Renal cortex interstitium (tissue), 11 donors: ENCODE measurements around the gene NOP16. TPM values are rescaled to one million over a fixed set of nuclear protein-coding genes. Genes with fewer than 3 reads are reported as not detected.
A peak's percentile ranks its signal among the peaks of the same experiment; 100 is the strongest.

Experiments used
- DNase-seq, 11 donors: peaks; one replicate each; pipeline ENCODE4 v3.0.0-alpha.2; 2013; ENCODE audit warnings: low read depth in 9 of 11, low spot score in 4 of 11; ENCODE audit errors: extremely low read depth in 1 of 11
- polyA plus RNA-seq, 3 donors: library from polyadenylated mRNA; unstranded; fragments of 120-200 nt; gene quantifications; one replicate each; pipeline ENCODE4 v1.2.1, GENCODE V29; 2013; ENCODE audit not compliant: insufficient read length in 3 of 3

NOP16 gene
- polyA plus RNA-seq, 3 donors = 28.1 to 32.4 (median 28.5) TPM

- no peak for DNase-seq
Observed at GRCh38 chr5:176371621-176372539, 16.5 kb downstream of the NOP16 start.

GRCh38 chr5:176369934-176370711 is 18.3 kb downstream of the NOP16 start:
- no peak for DNase-seq

- DNase-seq = no peak
Observed at GRCh38 chr5:176368726-176369125, 19.7 kb downstream of the NOP16 start.

GRCh38 chr5:176366232-176366894 is 22.0 kb downstream of the NOP16 start:
- DNase-seq = no peak

- peak in 3 of 11 donors; percentile 13 to 25 (median 24) for DNase-seq
Observed at GRCh38 chr5:176365351-176366231, 22.8 kb downstream of the NOP16 start, which contains the start of gene ARL10. Gene ARL10 (plus strand): TSS chr5:176365487. CDS start chr5:176365564, 77 bp downstream.

GRCh38 chr5:176364765-176365350 is 23.5 kb downstream of the NOP16 start:
- DNase-seq = no peak

GRCh38 chr5:176362233-176362490 is 26.2 kb downstream of the NOP16 start:
- DNase-seq = no peak

- peak; percentile 68 to 92 (median 83) for DNase-seq
Observed at GRCh38 chr5:176361437-176362232, 26.8 kb downstream of the NOP16 start, which contains the start of gene KIAA1191. Gene KIAA1191 (minus strand): TSS chr5:176361764. CDS start chr5:176359508, 2,256 bp downstream.

GRCh38 chr5:176360894-176361436 is 27.4 kb downstream of the NOP16 start:
- DNase-seq = peak in 2 of 11 donors; percentile 4 to 17

- no peak for DNase-seq
Observed at GRCh38 chr5:176359658-176360057, 28.7 kb downstream of the NOP16 start.

GRCh38 chr5:176356179-176356566 is 32.2 kb downstream of the NOP16 start:
- no peak for DNase-seq

- no peak for DNase-seq
Observed at GRCh38 chr5:176355400-176356178, 32.8 kb downstream of the NOP16 start.

GRCh38 chr5:176353533-176353932 is 34.9 kb downstream of the NOP16 start:
- no peak for DNase-seq

GRCh38 chr5:176352116-176352878 is 36.1 kb downstream of the NOP16 start:
- no peak for DNase-seq

- no peak for DNase-seq
Observed at GRCh38 chr5:176350416-176350815, 38.0 kb downstream of the NOP16 start.
